HepG2 (cell line): ENCODE measurements around the gene CITED4. TPM values are rescaled to one million over a fixed set of nuclear protein-coding genes. Genes with fewer than 3 reads are reported as not detected.

ENCODE experiments used
- ATAC-seq: fragments of 200-7000 bp; cut with Tn5 transposase; 3 replicates; pipeline ENCODE4 v1.9.1; 2020; ENCODE audit warnings: mild to moderate bottlenecking, moderate library complexity
- BruUV-seq: library from RNA; stranded (reverse); fragments of 400-500 nt; replicated peaks from 2 replicates; lab custom pipeline; 2021; lab: Mats Ljungman, UMichigan
- CTCF ChIA-PET: fragments of 300-600 bp; formaldehyde crosslinking; extraction: SDS; loops from one replicate; lab custom pipeline; 2021; ENCODE audit warnings: low total read pairs, inconsistent platforms, low intra/inter-chr PET ratio; lab: Yijun Ruan, JAX
- POLR2A ChIA-PET: fragments of 350-600 bp; sonication (Branson Sonifier 250); formaldehyde crosslinking; loops from one replicate; lab custom pipeline; 2020; ENCODE audit warnings: antibody characterized with exemption, inconsistent platforms; lab: Yijun Ruan, JAX
- DNase-seq: peaks from one replicate; pipeline ENCODE4 v3.0.0-alpha.2; 2015; ENCODE audit warnings: low spot score
- FAIRE-seq: peaks from 3 replicates; lab custom pipeline; 2011; peaks lifted over from hg19 to GRCh38; lab: Jason Lieb, UNC
- H2AFZ ChIP-seq: one replicate; pipeline ENCODE4 v1.6.1; 2011; ENCODE audit warnings: low read length, inconsistent platforms
- H3K27ac ChIP-seq: fragments of 300-600 bp; 3 replicates; pipeline ENCODE4 v1.8.0; 2011; ENCODE audit warnings: mixed run types, mild to moderate bottlenecking, mixed read lengths, low read length, inconsistent platforms; ENCODE audit not compliant: insufficient read depth; ENCODE audit errors: extremely low read length
- H3K27me3 ChIP-seq, 2 experiments: fragments of 200-600 bp in 1 of 2; 2 replicates in 1 of 2; 3 replicates in 1 of 2; pipeline versions ENCODE4 v1.6.0 to v1.8.0; 2011; ENCODE audit warnings: low read length in 2 of 2, mild to moderate bottlenecking in 2 of 2, moderate library complexity in 2 of 2, inconsistent platforms in 1 of 2; ENCODE audit not compliant: insufficient read depth in 2 of 2, control insufficient read depth in 1 of 2
- H3K36me3 ChIP-seq, 2 experiments: fragments of 200-600 bp in 1 of 2; replicated peaks in 1 of 2; 2 replicates in 1 of 2; 3 replicates in 1 of 2; pipeline versions ENCODE4 v1.5.1 to v1.8.0; 2011; ENCODE audit warnings: low read length in 2 of 2, inconsistent platforms in 1 of 2; ENCODE audit not compliant: insufficient read depth in 2 of 2, control insufficient read depth in 1 of 2
- H3K4me1 ChIP-seq: 2 replicates; pipeline ENCODE4 v1.5.1; 2012; ENCODE audit warnings: low read length, inconsistent platforms; ENCODE audit not compliant: insufficient read depth
- H3K4me2 ChIP-seq: 2 replicates; pipeline ENCODE4 v1.6.0; 2011; ENCODE audit warnings: low read depth, low read length, inconsistent platforms
- H3K4me3 ChIP-seq, 3 experiments: fragments of 200-600 bp in 1 of 3; sonication (generic), shearing (Covaris generic) in 1 of 3; replicated peaks in 1 of 3; 2 replicates each; pipeline ENCODE4 v1.5.1; 2011 to 2016; ENCODE audit warnings: low read length in 3 of 3, inconsistent platforms in 2 of 3, low read depth in 2 of 3, mild to moderate bottlenecking in 2 of 3, control low read depth in 1 of 3, mixed read lengths in 1 of 3; ENCODE audit not compliant: insufficient read depth in 1 of 3
- H3K79me2 ChIP-seq: one replicate; pipeline ENCODE4 v1.6.1; 2011; ENCODE audit warnings: low read length, inconsistent platforms; ENCODE audit not compliant: insufficient read depth
- H3K9ac ChIP-seq: 2 replicates; pipeline ENCODE4 v1.6.0; 2011; ENCODE audit warnings: mild to moderate bottlenecking, low read depth, low read length, inconsistent platforms; ENCODE audit not compliant: insufficient read depth
- H3K9me3 ChIP-seq: 2 replicates; pipeline ENCODE4 v1.5.1; 2012; ENCODE audit warnings: mild to moderate bottlenecking, low read length
- H4K20me1 ChIP-seq: 2 replicates; pipeline ENCODE4 v1.6.0; 2011; ENCODE audit warnings: inconsistent platforms, mild to moderate bottlenecking, low read length, moderate library complexity; ENCODE audit not compliant: insufficient read depth
- ATF1 ChIP-seq: IDR thresholded peaks from 2 replicates; pipeline ENCODE4 v1.6.1; 2016; ENCODE audit warnings: mild to moderate bottlenecking, control low read depth
- HNF4G ChIP-seq, 2 experiments: sonication (generic) in 1 of 2; formaldehyde crosslinking in 1 of 2; IDR thresholded peaks; 2 replicates each; pipeline versions ENCODE4 v1.4.0 to v1.6.1; 2011 to 2020; ENCODE audit warnings: borderline replicate concordance in 2 of 2, low read depth in 2 of 2, mild to moderate bottlenecking in 2 of 2, low read length in 1 of 2, missing genetic modification reagents in 1 of 2, moderate library complexity in 1 of 2
- HNRNPL ChIP-seq: fragments of 200-400 bp; formaldehyde crosslinking; IDR thresholded peaks from 2 replicates; pipeline ENCODE4 v1.6.1; 2017; ENCODE audit warnings: mild to moderate bottlenecking, low read depth, low read length
- KLF9 ChIP-seq: IDR thresholded peaks from 2 replicates; pipeline ENCODE4 v1.6.1; 2016; ENCODE audit warnings: low read depth
- LBX2 ChIP-seq: sonication (generic); formaldehyde crosslinking; IDR thresholded peaks from 2 replicates; pipeline ENCODE4 v1.5.0; 2020; ENCODE audit warnings: missing genetic modification reagents, mild to moderate bottlenecking, borderline replicate concordance
- NPAS2 ChIP-seq: sonication (generic); formaldehyde crosslinking; IDR thresholded peaks from 2 replicates; pipeline ENCODE4 v1.8.0; 2022; ENCODE audit warnings: mild to moderate bottlenecking, missing genetic modification reagents, borderline replicate concordance
- PAXIP1 ChIP-seq: sonication (generic); formaldehyde crosslinking; conservative IDR thresholded peaks from 2 replicates; pipeline ENCODE4 v1.4.0; 2020; ENCODE audit warnings: mild to moderate bottlenecking, missing genetic modification reagents, moderate library complexity
- SMARCE1 ChIP-seq: fragments of 450-650 bp; IDR thresholded peaks from 2 replicates; pipeline ENCODE4 v1.6.1; 2017; ENCODE audit warnings: borderline replicate concordance
- SOX6 ChIP-seq, 2 experiments: fragments of 450-650 bp in 1 of 2; sonication (generic) in 1 of 2; formaldehyde crosslinking in 1 of 2; IDR thresholded peaks; 2 replicates each; pipeline versions ENCODE4 v1.4.0 to v1.6.1; 2017 to 2020; ENCODE audit warnings: antibody characterized with exemption in 1 of 2, mild to moderate bottlenecking in 1 of 2, missing genetic modification reagents in 1 of 2
- SYNCRIP ChIP-seq: fragments of 200-400 bp; formaldehyde crosslinking; IDR thresholded peaks from 2 replicates; pipeline ENCODE4 v1.6.1; 2018; ENCODE audit warnings: mild to moderate bottlenecking, low read depth, low read length; ENCODE audit not compliant: insufficient read depth
- ZMYM4 ChIP-seq: sonication (generic); formaldehyde crosslinking; IDR thresholded peaks from 2 replicates; pipeline ENCODE4 v1.8.1; 2023; ENCODE audit warnings: mild to moderate bottlenecking, missing genetic modification reagents
- ZNF18 ChIP-seq: sonication (generic); formaldehyde crosslinking; IDR thresholded peaks from 2 replicates; pipeline ENCODE4 v1.8.0; 2022; ENCODE audit warnings: mild to moderate bottlenecking, missing genetic modification reagents; ENCODE audit not compliant: insufficient replicate concordance
- ZNF251 ChIP-seq: sonication (generic); formaldehyde crosslinking; IDR thresholded peaks from 2 replicates; pipeline ENCODE4 v1.9.0; 2021; ENCODE audit warnings: mild to moderate bottlenecking, missing genetic modification reagents
- ZNF609 ChIP-seq: sonication (generic); formaldehyde crosslinking; IDR thresholded peaks from 2 replicates; pipeline ENCODE4 v1.4.0; 2020; ENCODE audit warnings: mild to moderate bottlenecking, missing genetic modification reagents, borderline replicate concordance
- WGBS: methylation state at CpG from one replicate; pipeline ENCODE4 v1.1.6; 2017; ENCODE audit warnings: low lambda C conversion rate; 5-methylcytosine and 5-hydroxymethylcytosine counted together
- in situ Hi-C: cut with HindIII; loops from 2 replicates; pipeline ENCODE4 v1.10.0; 2017; ENCODE audit warnings: low pct_unique_long_range_greater_than_20kb; ENCODE audit not compliant: extremely low pct_ligation_motif_present
- intact Hi-C: fragments of 100-400 bp; cut with micrococcal nuclease; formaldehyde crosslinking; loops from one replicate; pipeline ENCODE4 v1.10.0; 2022; ENCODE audit not compliant: unreplicated experiment
- polyA plus RNA-seq, 8 experiments: library from polyadenylated mRNA; depleted of rRNA in 3 of 8; stranded (reverse) in 7 of 8; unstranded in 1 of 8; fragments of >200 nt; fragmentation: Illumina TruSeq in 4 of 8; extraction: Trizol in 4 of 8; gene quantifications; 2 replicates each; pipeline versions ENCODE4 v1.2.1 to v1.2.3, GENCODE V29; 2011 to 2016; ENCODE audit warnings: low read depth in 4 of 8, missing spikeins in 1 of 8, mixed read lengths in 1 of 8; ENCODE audit not compliant: insufficient read depth in 1 of 8
- total RNA-seq, 5 experiments: library from RNA; depleted of rRNA; stranded (reverse); fragments of >200 nt; fragmentation: Illumina TruSeq; extraction: Trizol; gene quantifications; 2 replicates each; pipeline ENCODE4 v1.2.3, GENCODE V29; 2016; ENCODE audit warnings: low read depth in 1 of 5

Gene CITED4
- total and polyA plus RNA-seq, 2 of the 13 experiments (the other 11 are each of a cell fraction or from before 2014, with no cell fraction given) = 1.5 to 9.9 TPM

GRCh38 chr1:40857737-40858136, 4.4 kb downstream of the CITED4 start:
- BruUV-seq = no TSS peak
- WGBS = 30% methylated on average over 1 of the region's 2 CpGs
- H3K4me2 ChIP-seq = no peak overlapping the region
- TF ChIP-seq HNRNPL (no peak), ZNF609 (CRISPR knock-in tag) (no peak), ATF1 (CRISPR knock-in tag) (no peak), ZNF251 (CRISPR knock-in tag) (no peak), SOX6 (IDR thresholded peaks at IDR 0.05) (no peak), SOX6 (CRISPR knock-in tag; IDR thresholded peaks at IDR 0.05) (no peak), LBX2 (CRISPR knock-in tag) (no peak), PAXIP1 (CRISPR knock-in tag) (no peak), KLF9 (no peak), HNF4G (IDR thresholded peaks at IDR 0.05; ENCODE audit: borderline replicate concordance, low read depth, low read length) (no peak), HNF4G (CRISPR knock-in tag; IDR thresholded peaks at IDR 0.05; ENCODE audit: borderline replicate concordance, low read depth) (no peak), SMARCE1 (no peak), SYNCRIP (no peak), ZMYM4 (CRISPR knock-in tag) (no peak), NPAS2 (CRISPR knock-in tag) (no peak), ZNF18 (CRISPR knock-in tag) (no peak)

More at GRCh38 chr1:40857737-40858136, 4.4 kb downstream of the CITED4 start:
- CTCF ChIA-PET = no interaction called here
- peaks cover 12% of the 10 kb centered on the region for H3K4me1 ChIP-seq
- DNase-seq (no peak), FAIRE-seq (no peak), ATAC-seq (no peak)
- H3K27me3 ChIP-seq = peaks cover 5 to 55% of the 10 kb centered on the region in 2 experiments; a peak in 4 of 5 replicates
- no peaks in the 10 kb centered on the region for H4K20me1 ChIP-seq
- in situ Hi-C loops = no loop called here
- no peaks in the 10 kb centered on the region for H3K9me3 ChIP-seq
- intact Hi-C loops = no loop called here
- H3K36me3 ChIP-seq = no peaks in the 10 kb centered on the region
- no peak overlapping the region for H3K9ac ChIP-seq
- POLR2A ChIA-PET = no interaction called here
- H3K4me3 ChIP-seq = no peak overlapping the region
- H3K79me2 ChIP-seq = no peaks in the 10 kb centered on the region
- H2AFZ ChIP-seq = no peak overlapping the region
- H3K27ac ChIP-seq = no peak overlapping the region
